ENCODE results near the gene LTBP3. TPM values are rescaled to one million over a fixed set of nuclear protein-coding genes. Genes with fewer than 3 reads are reported as not detected.

LTBP3 gene
- total RNA-seq = 59.5 and 86.0 TPM in 2 replicates

GRCh38 chr11:65558002-65558929, at the start of gene LTBP3:
Gene LTBP3, minus strand, starts transcription at chr11:65558359. Its CDS starts 400 bp downstream, at chr11:65557959.

GRCh38 chr11:65595543-65596281, 37.6 kb upstream of the LTBP3 start, which contains the start of gene KCNK7:
Gene KCNK7, minus strand, starts transcription at chr11:65595800. Its CDS starts 28 bp downstream, at chr11:65595772.

GRCh38 chr11:65575568-65576231, 17.5 kb upstream of the LTBP3 start, which contains the start of gene EHBP1L1:
Gene EHBP1L1, plus strand, starts transcription at chr11:65576053. Its CDS starts 250 bp downstream, at chr11:65576303.

GRCh38 chr11:65572356-65573051, 14.3 kb upstream of the LTBP3 start, which contains the start of gene FAM89B:
Gene FAM89B, plus strand, starts transcription at chr11:65572538. Its CDS starts 132 bp downstream, at chr11:65572670.

GRCh38 chr11:65569973-65570918, 12.1 kb upstream of the LTBP3 start, which contains the start of gene ZNRD2:
Gene ZNRD2, plus strand, starts transcription at chr11:65570477. Its CDS starts 15 bp downstream, at chr11:65570492.

GRCh38 chr11:65524741-65525545, 33.2 kb downstream of the LTBP3 start, which contains the start of gene SCYL1:
Gene SCYL1, plus strand, starts transcription at chr11:65525083. Its CDS starts 71 bp downstream, at chr11:65525154.

GRCh38 chr11:65498977-65499712, 59.0 kb downstream of the LTBP3 start, which contains the start of gene MALAT1:
Gene MALAT1, plus strand, starts transcription at chr11:65499045.

Other genes with a start within 250 kb of the LTBP3 start
- gene CDC42EP2, start 243.5 kb downstream of the LTBP3 start, total RNA-seq = 7.3 and 12.8 TPM in 2 replicates
- gene DPF2, start 224.5 kb downstream of the LTBP3 start, total RNA-seq = 25.8 and 33.8 TPM in 2 replicates
- gene TIGD3, start 203.6 kb downstream of the LTBP3 start, total RNA-seq = 0.13 TPM in 1 of 2 replicates, not detected in the other
- gene SLC25A45, start 175.7 kb downstream of the LTBP3 start, total RNA-seq = 2.1 and 2.2 TPM in 2 replicates
- gene FRMD8, start 171.7 kb downstream of the LTBP3 start, total RNA-seq = 33.5 and 44.3 TPM in 2 replicates
- 182 and 369 TPM in 2 replicates for gene NEAT1, start 135.6 kb downstream of the LTBP3 start, total RNA-seq
- gene MALAT1, start 59.3 kb downstream of the LTBP3 start, total RNA-seq = 9,504 and 16,975 TPM in 2 replicates
- 81.8 and 103 TPM in 2 replicates for gene SCYL1, start 33.3 kb downstream of the LTBP3 start, total RNA-seq
- gene ZNRD2, start 12.1 kb upstream of the LTBP3 start, total RNA-seq = 28.5 and 40.3 TPM in 2 replicates
- gene FAM89B, start 14.2 kb upstream of the LTBP3 start, total RNA-seq = 19.4 and 22.1 TPM in 2 replicates
- 116 and 131 TPM in 2 replicates for gene EHBP1L1, start 17.7 kb upstream of the LTBP3 start, total RNA-seq
- gene KCNK7, start 37.4 kb upstream of the LTBP3 start, total RNA-seq = 0.06 and 0.13 TPM in 2 replicates
- 23.8 and 23.9 TPM in 2 replicates for gene MAP3K11, start 55.9 kb upstream of the LTBP3 start, total RNA-seq
- 12.7 and 14.7 TPM in 2 replicates for gene PCNX3, start 57.4 kb upstream of the LTBP3 start, total RNA-seq
- 11.9 and 13.9 TPM in 2 replicates for gene SIPA1, start 79.7 kb upstream of the LTBP3 start, total RNA-seq
- 20.2 and 20.7 TPM in 2 replicates for gene RELA, start 104.6 kb upstream of the LTBP3 start, total RNA-seq
- gene KAT5, start 153.9 kb upstream of the LTBP3 start, total RNA-seq = 50.4 and 53.0 TPM in 2 replicates
- 42.2 and 42.3 TPM in 2 replicates for gene RNASEH2C, start 162.4 kb upstream of the LTBP3 start, total RNA-seq
- gene AP5B1, start 222.6 kb upstream of the LTBP3 start, total RNA-seq = 4.9 and 5.5 TPM in 2 replicates
- gene OVOL1, start 228.7 kb upstream of the LTBP3 start, total RNA-seq = not detected in 2 replicates

Measured in aortic smooth muscle cell (primary cell).